ENCODE measurements around the gene RBFOX1.

RBFOX1 gene

GRCh38 chr16:7675628-7676027 is 343.0 kb downstream of the RBFOX1 start:
- Histone ChIP-seq H3K36me3 (ENCODE audit: control insufficient read depth in 2 of 2, insufficient read depth in 2 of 2, low read length in 2 of 2) (no peaks in the 10 kb centered on the region), H3K4me3 (ENCODE audit: low read length in 2 of 2) (no peak overlapping the region), H3K27me3 (ENCODE audit: control insufficient read depth in 2 of 2, insufficient read depth in 2 of 2, low read length in 2 of 2) (no peaks in the 10 kb centered on the region), H3K4me1 (ENCODE audit: control insufficient read depth in 2 of 2, insufficient read depth in 2 of 2, low read length in 2 of 2) (no peaks in the 10 kb centered on the region), H3K9me3 (ENCODE audit: control insufficient read depth in 2 of 2, low read length in 2 of 2) (no peaks in the 10 kb centered on the region), H3K27ac (ENCODE audit: low read depth in 2 of 2, low read length in 2 of 2) (no peak overlapping the region), H3K9ac (ENCODE audit: low read depth in 1 of 2, low read length in 2 of 2) (no peak overlapping the region)

DNA sequence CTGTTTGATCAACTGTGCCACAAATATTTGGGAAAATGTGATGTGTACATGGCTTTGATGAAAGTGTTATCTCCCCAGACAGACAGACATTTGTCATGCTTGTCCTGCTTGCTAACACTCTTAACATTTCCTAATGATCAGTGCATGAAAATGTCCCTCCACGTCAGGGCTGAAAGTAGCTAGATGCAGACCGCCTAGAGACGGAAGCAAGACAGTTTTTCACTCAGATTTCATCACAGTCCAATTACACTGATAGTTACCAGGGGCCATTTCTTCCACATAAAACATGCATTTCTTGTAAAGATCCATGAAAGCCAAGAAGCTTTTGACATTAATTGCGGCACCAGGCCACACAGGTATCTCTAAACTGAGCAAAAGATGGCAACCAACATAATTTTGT is 347.7 kb downstream of the RBFOX1 start:
- Histone ChIP-seq H3K9me3 (ENCODE audit: control insufficient read depth in 2 of 2, low read length in 2 of 2) (no peaks in the 10 kb centered on the region), H3K4me1 (ENCODE audit: control insufficient read depth in 2 of 2, insufficient read depth in 2 of 2, low read length in 2 of 2) (no peaks in the 10 kb centered on the region), H3K9ac (ENCODE audit: low read depth in 1 of 2, low read length in 2 of 2) (no peak overlapping the region), H3K27ac (ENCODE audit: low read depth in 2 of 2, low read length in 2 of 2) (no peak overlapping the region), H3K27me3 (ENCODE audit: control insufficient read depth in 2 of 2, insufficient read depth in 2 of 2, low read length in 2 of 2) (no peaks in the 10 kb centered on the region), H3K36me3 (ENCODE audit: control insufficient read depth in 2 of 2, insufficient read depth in 2 of 2, low read length in 2 of 2) (no peaks in the 10 kb centered on the region), H3K4me3 (ENCODE audit: low read length in 2 of 2) (no peak overlapping the region)

DNA sequence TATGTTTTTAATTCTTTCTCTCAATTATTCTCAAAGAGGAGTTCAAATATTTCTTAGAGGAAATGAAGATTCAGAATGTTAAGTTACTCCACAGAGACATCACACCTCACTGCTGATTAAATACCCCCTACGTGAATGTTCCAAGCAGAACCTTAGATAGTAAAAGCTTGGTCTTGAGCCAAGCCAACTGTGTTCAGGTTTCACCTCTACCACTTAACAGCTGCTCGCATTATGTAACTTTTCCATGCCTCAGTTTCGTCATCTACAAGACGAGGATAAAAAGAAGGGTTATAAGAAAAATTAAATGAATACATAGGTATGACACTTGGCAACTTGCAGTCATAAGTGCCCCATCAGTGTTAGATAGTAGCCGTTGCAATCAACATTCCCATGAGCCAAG is 356.2 kb downstream of the RBFOX1 start:
- Histone ChIP-seq H3K36me3 (ENCODE audit: control insufficient read depth in 2 of 2, insufficient read depth in 2 of 2, low read length in 2 of 2) (no peaks in the 10 kb centered on the region), H3K27me3 (ENCODE audit: control insufficient read depth in 2 of 2, insufficient read depth in 2 of 2, low read length in 2 of 2) (no peaks in the 10 kb centered on the region), H3K9me3 (ENCODE audit: control insufficient read depth in 2 of 2, low read length in 2 of 2) (peaks cover 0 to 2% of the 10 kb centered on the region in 2 donors), H3K27ac (ENCODE audit: low read depth in 2 of 2, low read length in 2 of 2) (no peak overlapping the region), H3K4me3 (ENCODE audit: low read length in 2 of 2) (no peak overlapping the region), H3K4me1 (ENCODE audit: control insufficient read depth in 2 of 2, insufficient read depth in 2 of 2, low read length in 2 of 2) (no peaks in the 10 kb centered on the region), H3K9ac (ENCODE audit: low read depth in 1 of 2, low read length in 2 of 2) (no peak overlapping the region)

- H3K9me3 ChIP-seq (ENCODE audit: control insufficient read depth in 2 of 2, low read length in 2 of 2), result peaks cover 0 to 2% of the 10 kb centered on the region in 2 donors
- H3K4me1 ChIP-seq (ENCODE audit: control insufficient read depth in 2 of 2, insufficient read depth in 2 of 2, low read length in 2 of 2), result no peaks in the 10 kb centered on the region
- H3K27me3 ChIP-seq (ENCODE audit: control insufficient read depth in 2 of 2, insufficient read depth in 2 of 2, low read length in 2 of 2), result no peaks in the 10 kb centered on the region
- H3K27ac ChIP-seq (ENCODE audit: low read depth in 2 of 2, low read length in 2 of 2), result no peak overlapping the region
- H3K36me3 ChIP-seq (ENCODE audit: control insufficient read depth in 2 of 2, insufficient read depth in 2 of 2, low read length in 2 of 2), result no peaks in the 10 kb centered on the region
- H3K4me3 ChIP-seq (ENCODE audit: low read length in 2 of 2), result no peak overlapping the region
- H3K9ac ChIP-seq (ENCODE audit: low read depth in 1 of 2, low read length in 2 of 2), result no peak overlapping the region
Observed at GRCh38 chr16:7689234-7689633, 356.6 kb downstream of the RBFOX1 start.

GRCh38 chr16:7691533-7691932 is 358.9 kb downstream of the RBFOX1 start:
- Histone ChIP-seq H3K27me3 (ENCODE audit: control insufficient read depth in 2 of 2, insufficient read depth in 2 of 2, low read length in 2 of 2) (no peaks in the 10 kb centered on the region), H3K4me3 (ENCODE audit: low read length in 2 of 2) (no peak overlapping the region), H3K9me3 (ENCODE audit: control insufficient read depth in 2 of 2, low read length in 2 of 2) (peaks cover 0 to 2% of the 10 kb centered on the region in 2 donors), H3K27ac (ENCODE audit: low read depth in 2 of 2, low read length in 2 of 2) (no peak overlapping the region), H3K4me1 (ENCODE audit: control insufficient read depth in 2 of 2, insufficient read depth in 2 of 2, low read length in 2 of 2) (no peaks in the 10 kb centered on the region), H3K36me3 (ENCODE audit: control insufficient read depth in 2 of 2, insufficient read depth in 2 of 2, low read length in 2 of 2) (no peaks in the 10 kb centered on the region), H3K9ac (ENCODE audit: low read depth in 1 of 2, low read length in 2 of 2) (no peak overlapping the region)

GRCh38 chr16:7703672-7704071 is 371.0 kb downstream of the RBFOX1 start:
- no peaks in the 10 kb centered on the region for H3K27me3 ChIP-seq (ENCODE audit: control insufficient read depth in 2 of 2, insufficient read depth in 2 of 2, low read length in 2 of 2)
- no peaks in the 10 kb centered on the region for H3K36me3 ChIP-seq (ENCODE audit: control insufficient read depth in 2 of 2, insufficient read depth in 2 of 2, low read length in 2 of 2)

GRCh38 chr16:7705885-7706284 is 373.2 kb downstream of the RBFOX1 start:
- peaks cover 0 to 3% of the 10 kb centered on the region in 2 donors for H3K9me3 ChIP-seq (ENCODE audit: control insufficient read depth in 2 of 2, low read length in 2 of 2)
- H3K36me3 ChIP-seq (ENCODE audit: control insufficient read depth in 2 of 2, insufficient read depth in 2 of 2, low read length in 2 of 2), result no peaks in the 10 kb centered on the region
- no peaks in the 10 kb centered on the region for H3K27me3 ChIP-seq (ENCODE audit: control insufficient read depth in 2 of 2, insufficient read depth in 2 of 2, low read length in 2 of 2)
- H3K4me1 ChIP-seq (ENCODE audit: control insufficient read depth in 2 of 2, insufficient read depth in 2 of 2, low read length in 2 of 2), result no peaks in the 10 kb centered on the region
- no peak overlapping the region for H3K27ac ChIP-seq (ENCODE audit: low read depth in 2 of 2, low read length in 2 of 2)
- no peak overlapping the region for H3K9ac ChIP-seq (ENCODE audit: low read depth in 1 of 2, low read length in 2 of 2)
- H3K4me3 ChIP-seq (ENCODE audit: low read length in 2 of 2), result no peak overlapping the region

More at GRCh38 chr16:7703672-7704071, 371.0 kb downstream of the RBFOX1 start:
- Histone ChIP-seq H3K27ac (ENCODE audit: low read depth in 2 of 2, low read length in 2 of 2) (no peak overlapping the region), H3K4me1 (ENCODE audit: control insufficient read depth in 2 of 2, insufficient read depth in 2 of 2, low read length in 2 of 2) (no peaks in the 10 kb centered on the region), H3K9me3 (ENCODE audit: control insufficient read depth in 2 of 2, low read length in 2 of 2) (no peaks in the 10 kb centered on the region), H3K9ac (ENCODE audit: low read depth in 1 of 2, low read length in 2 of 2) (no peak overlapping the region), H3K4me3 (ENCODE audit: low read length in 2 of 2) (no peak overlapping the region)

- no peak overlapping the region for H3K9ac ChIP-seq (ENCODE audit: low read depth in 1 of 2, low read length in 2 of 2)
- no peaks in the 10 kb centered on the region for H3K27me3 ChIP-seq (ENCODE audit: control insufficient read depth in 2 of 2, insufficient read depth in 2 of 2, low read length in 2 of 2)
- H3K4me3 ChIP-seq (ENCODE audit: low read length in 2 of 2), result no peak overlapping the region
- peaks cover 0 to 3% of the 10 kb centered on the region in 2 donors for H3K9me3 ChIP-seq (ENCODE audit: control insufficient read depth in 2 of 2, low read length in 2 of 2)
- no peaks in the 10 kb centered on the region for H3K36me3 ChIP-seq (ENCODE audit: control insufficient read depth in 2 of 2, insufficient read depth in 2 of 2, low read length in 2 of 2)
- H3K27ac ChIP-seq (ENCODE audit: low read depth in 2 of 2, low read length in 2 of 2), result no peak overlapping the region
- H3K4me1 ChIP-seq (ENCODE audit: control insufficient read depth in 2 of 2, insufficient read depth in 2 of 2, low read length in 2 of 2), result no peaks in the 10 kb centered on the region
Observed at GRCh38 chr16:7709186-7709585, 376.5 kb downstream of the RBFOX1 start.

GRCh38 chr16:7713244-7713643 is 380.6 kb downstream of the RBFOX1 start:
- no peaks in the 10 kb centered on the region for H3K4me1 ChIP-seq (ENCODE audit: control insufficient read depth in 2 of 2, insufficient read depth in 2 of 2, low read length in 2 of 2)
- no peak overlapping the region for H3K9ac ChIP-seq (ENCODE audit: low read depth in 1 of 2, low read length in 2 of 2)
- peaks cover 0 to 3% of the 10 kb centered on the region in 2 donors for H3K9me3 ChIP-seq (ENCODE audit: control insufficient read depth in 2 of 2, low read length in 2 of 2)
- no peaks in the 10 kb centered on the region for H3K27me3 ChIP-seq (ENCODE audit: control insufficient read depth in 2 of 2, insufficient read depth in 2 of 2, low read length in 2 of 2)
- H3K4me3 ChIP-seq (ENCODE audit: low read length in 2 of 2), result no peak overlapping the region
- no peaks in the 10 kb centered on the region for H3K36me3 ChIP-seq (ENCODE audit: control insufficient read depth in 2 of 2, insufficient read depth in 2 of 2, low read length in 2 of 2)
- no peak overlapping the region for H3K27ac ChIP-seq (ENCODE audit: low read depth in 2 of 2, low read length in 2 of 2)

DNA sequence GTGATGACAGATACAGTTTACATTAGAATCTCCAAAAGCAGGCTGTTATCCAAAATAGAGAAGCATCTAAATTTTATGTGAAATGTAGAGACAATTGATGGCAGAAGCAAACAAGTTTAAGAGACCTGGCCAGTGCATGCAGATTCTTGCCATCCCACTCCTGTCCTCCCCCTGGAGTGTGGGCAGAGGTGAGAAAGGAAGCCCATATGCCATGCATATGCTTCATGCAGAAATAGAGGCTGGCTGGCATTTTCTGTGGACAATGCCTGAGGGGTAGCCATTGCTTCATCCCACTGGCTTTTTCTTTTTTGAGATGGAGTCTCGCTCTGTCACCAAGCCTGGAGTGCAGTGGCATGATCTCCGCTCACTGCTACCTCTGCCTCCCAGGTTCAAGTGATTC is 382.1 kb downstream of the RBFOX1 start:
- Histone ChIP-seq H3K9me3 (ENCODE audit: control insufficient read depth in 2 of 2, low read length in 2 of 2) (no peaks in the 10 kb centered on the region), H3K9ac (ENCODE audit: low read depth in 1 of 2, low read length in 2 of 2) (no peak overlapping the region), H3K36me3 (ENCODE audit: control insufficient read depth in 2 of 2, insufficient read depth in 2 of 2, low read length in 2 of 2) (no peaks in the 10 kb centered on the region)

More for the DNA sequence above, 382.1 kb downstream of the RBFOX1 start:
- no peaks in the 10 kb centered on the region for H3K4me1 ChIP-seq (ENCODE audit: control insufficient read depth in 2 of 2, insufficient read depth in 2 of 2, low read length in 2 of 2)
- H3K27ac ChIP-seq (ENCODE audit: low read depth in 2 of 2, low read length in 2 of 2), result no peak overlapping the region
- H3K27me3 ChIP-seq (ENCODE audit: control insufficient read depth in 2 of 2, insufficient read depth in 2 of 2, low read length in 2 of 2), result no peaks in the 10 kb centered on the region
- H3K4me3 ChIP-seq (ENCODE audit: low read length in 2 of 2), result no peak overlapping the region

Data from mucosa of rectum (tissue), 2 donors.